K562 (cell line): ENCODE results near the gene ZNRF3.

Source experiments
- CBFB ChIP-seq: sonication (generic); formaldehyde crosslinking; IDR thresholded peaks from 2 replicates; pipeline ENCODE4 v1.4.0; 2020; ENCODE audit warnings: mild to moderate bottlenecking, missing genetic modification reagents
- CREB1 ChIP-seq, 2 experiments: sonication (generic) in 1 of 2; formaldehyde crosslinking in 1 of 2; IDR thresholded peaks; 2 replicates each; pipeline versions ENCODE4 v1.6.1 to v1.8.0; 2012 to 2022; ENCODE audit warnings: inconsistent platforms in 1 of 2, mild to moderate bottlenecking in 1 of 2, missing genetic modification reagents in 1 of 2, moderate library complexity in 1 of 2
- CTCF ChIP-seq, 3 experiments: IDR thresholded peaks in 2 of 3; conservative IDR thresholded peaks in 1 of 3; 2 replicates each; pipeline ENCODE4 v1.5.1; 2011 to 2012; ENCODE audit warnings: low read length in 3 of 3, mild to moderate bottlenecking in 3 of 3, control low read depth in 2 of 3, improper control_type of control experiment in 1 of 3, inconsistent platforms in 1 of 3, low read depth in 1 of 3, mixed read lengths in 1 of 3, moderate library complexity in 1 of 3; ENCODE audit not compliant: insufficient read depth in 2 of 3
- FIP1L1 ChIP-seq: fragments of 200-400 bp; formaldehyde crosslinking; IDR thresholded peaks from 2 replicates; pipeline ENCODE4 v1.6.1; 2018; ENCODE audit warnings: mild to moderate bottlenecking, low read depth, low read length; ENCODE audit not compliant: poor library complexity, severe bottlenecking
- KDM1A ChIP-seq, 2 experiments: fragments of 450-650 bp; IDR thresholded peaks; 2 replicates each; pipeline ENCODE4 v1.6.1; 2016; ENCODE audit warnings: mild to moderate bottlenecking in 2 of 2
- POLR2A ChIP-seq: fragments of 450-650 bp; conservative IDR thresholded peaks from 2 replicates; pipeline ENCODE4 v1.6.1; 2016
- RCOR1 ChIP-seq, 2 experiments: IDR thresholded peaks; 2 replicates each; pipeline ENCODE4 v1.6.1; 2012; ENCODE audit warnings: low read depth in 2 of 2, low read length in 2 of 2, borderline replicate concordance in 1 of 2, improper control_type of control experiment in 1 of 2
- RNF2 ChIP-seq: sonication (generic); IDR thresholded peaks from 2 replicates; pipeline ENCODE4 v1.6.1; 2016

GRCh38 chr22:28874061-28874460 lies 9.3 kb upstream of the ZNRF3 start:
- TF ChIP-seq RCOR1 (IDR thresholded peaks at IDR 0.05; ENCODE audit: borderline replicate concordance in 1 of 2, low read depth in 2 of 2, low read length in 2 of 2) (no peak), CBFB (CRISPR knock-in tag) (no peak), CREB1 (IDR thresholded peaks at IDR 0.05) (no peak), CREB1 (CRISPR knock-in tag; IDR thresholded peaks at IDR 0.05) (no peak), RNF2 (no peak), POLR2A (no peak), CTCF (IDR thresholded peaks at IDR 0.05 in 2 of 3, conservative IDR thresholded peaks at IDR 0.05 in 1 of 3; ENCODE audit: insufficient read depth in 2 of 3, low read depth in 1 of 3, low read length in 3 of 3) (no peak), FIP1L1 (no peak), KDM1A (IDR thresholded peaks at IDR 0.05) (no peak)
